Activated T-cell treated with anti-CD3 and anti-CD28 coated beads for 24 hours (primary cell): ENCODE measurements around the gene MTSS2.
"Not testable (repeated sequence)": the region's sequence is repeated elsewhere in the genome, so short reads cannot be mapped to it uniquely, and the experiment has no call there.

Experiments used
- DNase-seq: peaks from one replicate; pipeline ENCODE4 v3.0.0-alpha.2; 2020; ENCODE audit warnings: low read depth

MTSS2 gene

GRCh38 chr16:70651524-70651923, 34.3 kb downstream of the MTSS2 start:
- no peak for DNase-seq

- no peak for DNase-seq
Measured at GRCh38 chr16:70650216-70650615, 35.6 kb downstream of the MTSS2 start.

GRCh38 chr16:70649300-70649699, 36.6 kb downstream of the MTSS2 start:
- no peak for DNase-seq

- no peak for DNase-seq
Measured at GRCh38 chr16:70648606-70649005, 37.2 kb downstream of the MTSS2 start.

- no peak for DNase-seq
Measured at GRCh38 chr16:70647441-70648359, 38.2 kb downstream of the MTSS2 start.

- no peak for DNase-seq
Measured at GRCh38 chr16:70646260-70647241, 39.3 kb downstream of the MTSS2 start, which contains the start of gene IL34. Gene IL34, plus strand, starts transcription at chr16:70646559. Its CDS starts 389 bp downstream, at chr16:70646948.

GRCh38 chr16:70644763-70645597, 40.9 kb downstream of the MTSS2 start:
- DNase-seq = no peak

- DNase-seq = not testable (repeated sequence)
Measured at GRCh38 chr16:70643264-70643663, 42.6 kb downstream of the MTSS2 start.

- no peak for DNase-seq
Measured at GRCh38 chr16:70642633-70643032, 43.2 kb downstream of the MTSS2 start.

- DNase-seq = no peak
Measured at GRCh38 chr16:70638814-70639792, 46.8 kb downstream of the MTSS2 start.
